BJ (cell line): Measurements from ENCODE around the gene ANXA6. TPM values are rescaled to one million over a fixed set of nuclear protein-coding genes. Genes with fewer than 3 reads are reported as not detected.

Experiments used
- CTCF ChIA-PET: fragments of 350-600 bp; formaldehyde crosslinking; extraction: SDS; loops from one replicate; lab custom pipeline; 2021; ENCODE audit warnings: antibody characterized with exemption, inconsistent platforms; lab: Yijun Ruan, JAX
- POLR2A ChIA-PET: fragments of 300-600 bp; sonication (Branson Sonifier 250); formaldehyde crosslinking; extraction: SDS; loops from one replicate; lab custom pipeline; 2021; ENCODE audit warnings: antibody characterized with exemption; lab: Charles Lee
- DNase-seq: peaks from one replicate; pipeline ENCODE4 v3.0.0-alpha.2; 2011; ENCODE audit warnings: low read depth
- H3K27me3 ChIP-seq: 2 replicates; pipeline ENCODE4 v1.6.0; 2011; ENCODE audit warnings: low read length; ENCODE audit not compliant: control insufficient read depth, insufficient read depth
- H3K36me3 ChIP-seq: 2 replicates; pipeline ENCODE4 v1.5.1; 2011; ENCODE audit warnings: low read length; ENCODE audit not compliant: control insufficient read depth, insufficient read depth
- H3K4me3 ChIP-seq: 2 replicates; pipeline ENCODE4 v1.5.1; 2011; ENCODE audit warnings: low read depth, mild to moderate bottlenecking, control low read depth, low read length
- polyA minus RNA-seq: library from RNA; depleted of rRNA, polyadenylated mRNA; stranded (reverse); fragments of >200 nt; gene quantifications from 2 replicates; pipeline ENCODE4 v1.2.3, GENCODE V29; 2011; rRNA and poly(A)+ RNA removed
- polyA plus RNA-seq: library from polyadenylated mRNA; depleted of rRNA; stranded (reverse); fragments of >200 nt; gene quantifications from 2 replicates; pipeline ENCODE4 v1.2.3, GENCODE V29; 2011; rRNA removed
- TF ChIP-seq, protein P1 (sequence below): IDR thresholded peaks from 2 replicates; pipeline ENCODE4 v1.5.1; 2011; ENCODE audit warnings: low read depth, mild to moderate bottlenecking, control low read depth, inconsistent platforms, low read length, moderate library complexity; ENCODE audit not compliant: insufficient read depth

Gene ANXA6
- 479 and 528 TPM in 2 replicates for polyA plus RNA-seq
- 408 and 653 TPM in 2 replicates for polyA minus RNA-seq

DNA sequence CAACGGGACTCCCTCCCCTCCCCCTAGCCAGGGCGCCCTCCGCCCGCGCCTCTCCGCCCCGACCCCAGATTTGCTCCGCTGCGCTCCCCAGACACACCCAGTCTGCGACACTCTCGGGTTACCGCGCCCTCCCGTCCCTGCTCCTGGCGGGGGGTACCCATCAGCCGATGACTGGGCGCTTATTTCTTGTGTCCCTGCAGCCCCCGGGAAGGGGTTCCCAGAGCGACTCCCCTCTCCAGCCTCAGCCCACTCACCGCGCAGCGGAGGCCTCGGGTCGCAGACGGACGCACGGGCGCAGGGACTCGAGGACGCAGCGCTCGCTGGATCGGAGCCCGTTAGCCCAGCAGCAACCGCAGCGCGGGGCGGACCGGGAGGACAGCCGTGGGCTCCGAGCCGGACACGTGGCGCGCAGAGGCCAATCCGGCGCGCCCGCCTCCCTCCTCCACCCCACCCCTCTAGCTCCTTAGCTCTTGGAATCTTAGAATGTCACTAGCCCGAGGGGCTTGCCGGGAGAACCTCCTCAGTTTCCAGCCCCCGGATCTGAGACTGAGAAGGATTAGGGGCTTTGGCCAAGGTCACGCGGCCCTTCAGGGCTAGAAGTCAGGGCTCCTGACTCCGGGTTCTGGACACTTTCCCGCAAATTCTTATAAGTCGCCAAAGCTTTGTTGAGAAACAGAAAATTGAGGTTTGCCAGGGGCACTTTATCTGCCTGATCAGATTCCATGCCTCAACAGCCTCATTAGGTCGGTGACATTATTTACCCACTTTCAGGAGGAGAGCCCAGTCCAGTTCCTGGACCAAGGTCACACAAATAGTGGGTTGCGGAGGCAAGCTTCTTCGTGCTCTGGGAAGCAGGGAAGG lies at the start of gene ANXA6:
Gene ANXA6, minus strand, starts transcription at position 354 of the 861 bp plus-strand sequence. CDS start 9,878 bp downstream, outside the sequence.
- TF ChIP-seq, protein P1, sequence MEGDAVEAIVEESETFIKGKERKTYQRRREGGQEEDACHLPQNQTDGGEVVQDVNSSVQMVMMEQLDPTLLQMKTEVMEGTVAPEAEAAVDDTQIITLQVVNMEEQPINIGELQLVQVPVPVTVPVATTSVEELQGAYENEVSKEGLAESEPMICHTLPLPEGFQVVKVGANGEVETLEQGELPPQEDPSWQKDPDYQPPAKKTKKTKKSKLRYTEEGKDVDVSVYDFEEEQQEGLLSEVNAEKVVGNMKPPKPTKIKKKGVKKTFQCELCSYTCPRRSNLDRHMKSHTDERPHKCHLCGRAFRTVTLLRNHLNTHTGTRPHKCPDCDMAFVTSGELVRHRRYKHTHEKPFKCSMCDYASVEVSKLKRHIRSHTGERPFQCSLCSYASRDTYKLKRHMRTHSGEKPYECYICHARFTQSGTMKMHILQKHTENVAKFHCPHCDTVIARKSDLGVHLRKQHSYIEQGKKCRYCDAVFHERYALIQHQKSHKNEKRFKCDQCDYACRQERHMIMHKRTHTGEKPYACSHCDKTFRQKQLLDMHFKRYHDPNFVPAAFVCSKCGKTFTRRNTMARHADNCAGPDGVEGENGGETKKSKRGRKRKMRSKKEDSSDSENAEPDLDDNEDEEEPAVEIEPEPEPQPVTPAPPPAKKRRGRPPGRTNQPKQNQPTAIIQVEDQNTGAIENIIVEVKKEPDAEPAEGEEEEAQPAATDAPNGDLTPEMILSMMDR, result no peak
- CTCF ChIA-PET, result interaction anchor here (1.2 to 2.8 kb wide), 5 partner anchors 16 to 106 kb away, joined by 3 to 16 read pairs (median 4); no protein-coding TSS in a partner anchor
- Histone ChIP-seq H3K36me3 (peaks cover 4% of the 10 kb centered on the region; the same call in 1 of the 2 replicates), H3K27me3 (no peaks in the 10 kb centered on the region), H3K4me3 (peak within 1 kb of the TSS; percentile 68)
- peak; percentile 34 for DNase-seq
- POLR2A ChIA-PET, result interaction anchor here (0.6 to 0.9 kb wide), 2 partner anchors 37 to 42 kb away, joined by 3 read pairs; no protein-coding TSS in a partner anchor

GRCh38 chr5:151205411-151205810 lies 47.8 kb upstream of the ANXA6 start:
- Histone ChIP-seq H3K36me3 (no peaks in the 10 kb centered on the region), H3K27me3 (peaks cover 2% of the 10 kb centered on the region; the same call in 1 of the 2 replicates), H3K4me3 (no peak overlapping the region)
- DNase-seq, result no peak
- POLR2A ChIA-PET, result no interaction called here
- CTCF ChIA-PET, result no interaction called here
- TF ChIP-seq, protein P1, result no peak

DNA sequence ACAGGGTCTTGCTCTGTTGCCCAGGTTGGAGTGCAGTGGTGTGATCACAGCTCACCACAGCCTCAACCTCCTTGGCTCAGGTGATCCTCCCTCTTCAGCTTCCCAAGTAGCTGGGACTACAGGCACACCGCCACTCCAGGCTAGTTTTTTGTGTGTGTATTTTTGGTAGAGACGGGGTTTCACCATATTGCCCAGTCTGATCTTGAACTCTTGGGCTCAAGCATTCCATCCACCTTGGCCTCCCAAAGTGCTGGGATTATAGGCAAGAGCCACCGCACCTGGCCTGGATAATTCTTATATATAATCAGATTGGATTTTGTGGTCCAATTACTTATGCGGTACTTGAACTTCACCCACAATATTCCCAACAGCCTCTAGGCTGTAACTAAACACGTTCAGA lies 46.5 kb upstream of the ANXA6 start:
- H3K36me3 ChIP-seq, result no peaks in the 10 kb centered on the region
- peaks cover 2% of the 10 kb centered on the region; the same call in 1 of the 2 replicates for H3K27me3 ChIP-seq
- TF ChIP-seq, protein P1, result no peak
- no peak for DNase-seq
- CTCF ChIA-PET, result no interaction called here
- no peak overlapping the region for H3K4me3 ChIP-seq
- POLR2A ChIA-PET, result no interaction called here

GRCh38 chr5:151202381-151203139 lies 45.0 kb upstream of the ANXA6 start:
- TF ChIP-seq, protein P1, result no peak
- POLR2A ChIA-PET, result no interaction called here
- H3K36me3 ChIP-seq, result no peaks in the 10 kb centered on the region
- DNase-seq, result peak; percentile 35
- peaks cover 5% of the 10 kb centered on the region for H3K27me3 ChIP-seq
- no peak overlapping the region for H3K4me3 ChIP-seq
- CTCF ChIA-PET, result interaction anchor here (0.7 to 1.2 kb wide), 2 partner anchors 8 to 38 kb away, joined by 3 to 6 read pairs; no protein-coding TSS in a partner anchor
